ENCODE data around the gene CCDC85B.

DNA sequence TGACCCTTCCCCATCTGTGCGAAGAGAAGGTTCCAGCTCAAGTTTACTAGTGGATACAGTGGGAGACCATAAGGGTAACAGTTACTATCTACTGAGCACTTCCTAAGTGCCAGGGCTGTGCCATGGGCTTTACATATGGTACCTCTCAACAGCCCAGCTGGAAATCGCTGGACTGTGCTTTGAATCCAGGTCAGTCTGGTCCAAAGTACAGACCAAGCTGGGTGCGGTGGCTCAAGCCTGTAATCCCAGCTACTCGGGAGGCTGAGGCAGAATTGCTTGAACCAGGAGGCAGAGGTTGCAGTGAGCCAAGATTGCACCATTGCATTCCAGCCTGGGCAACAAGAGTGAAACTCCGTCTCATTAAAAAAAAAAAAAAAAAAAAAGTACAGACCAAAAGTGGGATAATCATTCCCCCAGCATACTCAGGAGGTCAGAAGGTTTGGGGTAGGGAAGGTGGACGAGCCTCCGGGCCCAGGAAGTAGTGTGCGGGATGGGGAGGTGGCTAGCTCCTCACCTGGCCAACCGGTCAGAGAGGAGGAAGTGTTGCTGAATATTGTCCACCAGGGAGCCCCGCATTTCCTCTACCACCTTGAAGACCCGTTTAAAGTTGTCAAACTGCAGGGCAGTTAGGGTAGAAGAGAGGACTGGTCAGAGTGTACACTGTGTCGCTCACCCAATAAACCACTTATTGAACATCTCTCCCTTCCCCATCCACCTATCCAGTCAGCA lies 4.5 kb upstream of the CCDC85B start:
- no peak for TF ChIP-seq CREB1 (IDR thresholded peaks at IDR 0.05)
- TF ChIP-seq YY1 (IDR thresholded peaks at IDR 0.05; ENCODE audit: low read depth, low read length): no peak
- TF ChIP-seq, protein P1, sequence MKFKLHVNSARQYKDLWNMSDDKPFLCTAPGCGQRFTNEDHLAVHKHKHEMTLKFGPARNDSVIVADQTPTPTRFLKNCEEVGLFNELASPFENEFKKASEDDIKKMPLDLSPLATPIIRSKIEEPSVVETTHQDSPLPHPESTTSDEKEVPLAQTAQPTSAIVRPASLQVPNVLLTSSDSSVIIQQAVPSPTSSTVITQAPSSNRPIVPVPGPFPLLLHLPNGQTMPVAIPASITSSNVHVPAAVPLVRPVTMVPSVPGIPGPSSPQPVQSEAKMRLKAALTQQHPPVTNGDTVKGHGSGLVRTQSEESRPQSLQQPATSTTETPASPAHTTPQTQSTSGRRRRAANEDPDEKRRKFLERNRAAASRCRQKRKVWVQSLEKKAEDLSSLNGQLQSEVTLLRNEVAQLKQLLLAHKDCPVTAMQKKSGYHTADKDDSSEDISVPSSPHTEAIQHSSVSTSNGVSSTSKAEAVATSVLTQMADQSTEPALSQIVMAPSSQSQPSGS (IDR thresholded peaks at IDR 0.05; ENCODE audit: low read length): no peak
- TF ChIP-seq, protein P2, sequence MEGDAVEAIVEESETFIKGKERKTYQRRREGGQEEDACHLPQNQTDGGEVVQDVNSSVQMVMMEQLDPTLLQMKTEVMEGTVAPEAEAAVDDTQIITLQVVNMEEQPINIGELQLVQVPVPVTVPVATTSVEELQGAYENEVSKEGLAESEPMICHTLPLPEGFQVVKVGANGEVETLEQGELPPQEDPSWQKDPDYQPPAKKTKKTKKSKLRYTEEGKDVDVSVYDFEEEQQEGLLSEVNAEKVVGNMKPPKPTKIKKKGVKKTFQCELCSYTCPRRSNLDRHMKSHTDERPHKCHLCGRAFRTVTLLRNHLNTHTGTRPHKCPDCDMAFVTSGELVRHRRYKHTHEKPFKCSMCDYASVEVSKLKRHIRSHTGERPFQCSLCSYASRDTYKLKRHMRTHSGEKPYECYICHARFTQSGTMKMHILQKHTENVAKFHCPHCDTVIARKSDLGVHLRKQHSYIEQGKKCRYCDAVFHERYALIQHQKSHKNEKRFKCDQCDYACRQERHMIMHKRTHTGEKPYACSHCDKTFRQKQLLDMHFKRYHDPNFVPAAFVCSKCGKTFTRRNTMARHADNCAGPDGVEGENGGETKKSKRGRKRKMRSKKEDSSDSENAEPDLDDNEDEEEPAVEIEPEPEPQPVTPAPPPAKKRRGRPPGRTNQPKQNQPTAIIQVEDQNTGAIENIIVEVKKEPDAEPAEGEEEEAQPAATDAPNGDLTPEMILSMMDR (IDR thresholded peaks at IDR 0.05; ENCODE audit: control extremely low read depth in 1 of 3, insufficient read depth in 1 of 3, low read depth in 1 of 3, low read length in 3 of 3): no peak
- no peak for TF ChIP-seq RFX5 (IDR thresholded peaks at IDR 0.05; ENCODE audit: borderline replicate concordance, low read depth, low read length)
- TF ChIP-seq, protein P3, sequence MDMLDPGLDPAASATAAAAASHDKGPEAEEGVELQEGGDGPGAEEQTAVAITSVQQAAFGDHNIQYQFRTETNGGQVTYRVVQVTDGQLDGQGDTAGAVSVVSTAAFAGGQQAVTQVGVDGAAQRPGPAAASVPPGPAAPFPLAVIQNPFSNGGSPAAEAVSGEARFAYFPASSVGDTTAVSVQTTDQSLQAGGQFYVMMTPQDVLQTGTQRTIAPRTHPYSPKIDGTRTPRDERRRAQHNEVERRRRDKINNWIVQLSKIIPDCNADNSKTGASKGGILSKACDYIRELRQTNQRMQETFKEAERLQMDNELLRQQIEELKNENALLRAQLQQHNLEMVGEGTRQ (IDR thresholded peaks at IDR 0.05; ENCODE audit: low read length): no peak
- TF ChIP-seq POLR2AphosphoS5 (IDR thresholded peaks at IDR 0.05; ENCODE audit: low read depth, low read length): no peak
- TF ChIP-seq RBBP5 (IDR thresholded peaks at IDR 0.05; ENCODE audit: borderline replicate concordance, low read depth, low read length): no peak
- TF ChIP-seq, protein P4, sequence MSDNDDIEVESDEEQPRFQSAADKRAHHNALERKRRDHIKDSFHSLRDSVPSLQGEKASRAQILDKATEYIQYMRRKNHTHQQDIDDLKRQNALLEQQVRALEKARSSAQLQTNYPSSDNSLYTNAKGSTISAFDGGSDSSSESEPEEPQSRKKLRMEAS (IDR thresholded peaks at IDR 0.05): no peak

Measured in H1 (cell line).